Loucy (cell line): ENCODE results near the gene RAI1.

Experiments
- H2AFZ ChIP-seq: fragments of 200-600 bp; sonication (generic); 2 replicates; pipeline ENCODE4 v1.6.0; 2016; ENCODE audit warnings: antibody characterized with exemption, mild to moderate bottlenecking, low read length, moderate library complexity
- H3F3A ChIP-seq: fragments of 200-600 bp; 2 replicates; pipeline ENCODE4 v1.6.0; 2016; ENCODE audit warnings: antibody characterized with exemption, low read depth, mild to moderate bottlenecking
- H3K27me3 ChIP-seq: fragments of 200-600 bp; sonication (generic); 2 replicates; pipeline ENCODE4 v1.6.1; 2014; ENCODE audit warnings: low read length, mild to moderate bottlenecking; ENCODE audit not compliant: insufficient read depth, poor library complexity, severe bottlenecking
- H3K36me3 ChIP-seq: fragments of 200-600 bp; sonication (generic); 2 replicates; pipeline ENCODE4 v1.6.1; 2016; ENCODE audit warnings: low read length; ENCODE audit not compliant: insufficient read depth
- H3K4me1 ChIP-seq: fragments of 200-600 bp; sonication (generic); 2 replicates; pipeline ENCODE4 v1.5.1; 2014; ENCODE audit warnings: low read length, mild to moderate bottlenecking; ENCODE audit not compliant: insufficient read depth, poor library complexity, severe bottlenecking
- H3K4me2 ChIP-seq: fragments of 200-600 bp; sonication (generic); 2 replicates; pipeline ENCODE4 v1.6.0; 2014; ENCODE audit warnings: antibody characterized with exemption, low read length, low read depth, mild to moderate bottlenecking; ENCODE audit not compliant: poor library complexity, severe bottlenecking
- H3K4me3 ChIP-seq: fragments of 200-600 bp; sonication (generic); 2 replicates; pipeline ENCODE4 v1.5.1; 2014; ENCODE audit warnings: low read length, mild to moderate bottlenecking, mixed read lengths; ENCODE audit not compliant: poor library complexity, severe bottlenecking
- H3K79me2 ChIP-seq: fragments of 200-600 bp; sonication (generic); 2 replicates; pipeline ENCODE4 v1.6.1; 2014; ENCODE audit warnings: low read length; ENCODE audit not compliant: insufficient read depth
- H3K9ac ChIP-seq: fragments of 200-600 bp; sonication (generic); 2 replicates; pipeline ENCODE4 v1.6.0; 2014; ENCODE audit warnings: mild to moderate bottlenecking, low read depth, low read length, moderate library complexity; ENCODE audit not compliant: poor library complexity, severe bottlenecking
- H3K9me2 ChIP-seq: fragments of 200-600 bp; sonication (generic); replicated peaks from 2 replicates; pipeline ENCODE4 v1.6.1; 2016; ENCODE audit warnings: low read depth, low read length, mixed read lengths
- H3K9me3 ChIP-seq: fragments of 200-600 bp; sonication (generic); 2 replicates; pipeline ENCODE4 v1.6.1; 2014; ENCODE audit warnings: mild to moderate bottlenecking, antibody characterized with exemption, low read length, low read depth; ENCODE audit not compliant: insufficient read depth
- H4K20me1 ChIP-seq: fragments of 200-600 bp; sonication (generic); 2 replicates; pipeline ENCODE4 v1.6.0; 2014; ENCODE audit warnings: antibody characterized with exemption, low read length, mild to moderate bottlenecking; ENCODE audit not compliant: insufficient read depth, poor library complexity, severe bottlenecking
- CTCF ChIP-seq: fragments of 200-600 bp; sonication (generic); conservative IDR thresholded peaks from 2 replicates; pipeline ENCODE4 v1.5.1; 2014; ENCODE audit warnings: mild to moderate bottlenecking, antibody characterized with exemption, low read length
- EZH2phosphoT487 ChIP-seq: fragments of 200-600 bp; IDR thresholded peaks from 2 replicates; pipeline ENCODE4 v1.6.1; 2018; ENCODE audit warnings: antibody characterized with exemption, mild to moderate bottlenecking, moderate library complexity, borderline replicate concordance

RAI1 gene

GRCh38 chr17:17844079-17844478 is 162.8 kb downstream of the RAI1 start:
- H3K4me1 ChIP-seq = peaks cover 3% of the 10 kb centered on the region
- TF ChIP-seq CTCF (no peak), EZH2phosphoT487 (no peak)

GRCh38 chr17:17844500-17844899 is 163.2 kb downstream of the RAI1 start:
- Histone ChIP-seq H2AFZ (no peak overlapping the region), H3K36me3 (no peaks in the 10 kb centered on the region), H3K9me2 (no peaks in the 10 kb centered on the region), H3K4me3 (no peak overlapping the region), H3K4me1 (peaks cover 7% of the 10 kb centered on the region), H3K9ac (no peak overlapping the region), H3K27me3 (no peaks in the 10 kb centered on the region), H3F3A (no peaks in the 10 kb centered on the region), H3K4me2 (no peak overlapping the region), H4K20me1 (no peaks in the 10 kb centered on the region), H3K9me3 (no peaks in the 10 kb centered on the region), H3K79me2 (no peaks in the 10 kb centered on the region)
- no peak for TF ChIP-seq EZH2phosphoT487
- no peak for TF ChIP-seq CTCF

More at GRCh38 chr17:17844079-17844478, 162.8 kb downstream of the RAI1 start:
- Histone ChIP-seq H3K9ac (no peak overlapping the region), H4K20me1 (no peaks in the 10 kb centered on the region), H3K9me2 (no peaks in the 10 kb centered on the region), H3K4me2 (no peak overlapping the region), H3K4me3 (no peak overlapping the region), H3F3A (no peaks in the 10 kb centered on the region), H3K36me3 (no peaks in the 10 kb centered on the region), H3K9me3 (no peaks in the 10 kb centered on the region), H3K27me3 (no peaks in the 10 kb centered on the region), H3K79me2 (no peaks in the 10 kb centered on the region), H2AFZ (no peak overlapping the region)

GRCh38 chr17:17845046-17845775 is 164.0 kb downstream of the RAI1 start:
- Histone ChIP-seq H3K4me1 (peaks cover 14% of the 10 kb centered on the region), H3F3A (no peaks in the 10 kb centered on the region), H2AFZ (no peak overlapping the region), H3K36me3 (no peaks in the 10 kb centered on the region), H3K79me2 (no peaks in the 10 kb centered on the region), H3K9me2 (no peaks in the 10 kb centered on the region), H3K9ac (no peak overlapping the region), H4K20me1 (no peaks in the 10 kb centered on the region), H3K9me3 (no peaks in the 10 kb centered on the region), H3K4me3 (no peak overlapping the region), H3K4me2 (no peak overlapping the region), H3K27me3 (no peaks in the 10 kb centered on the region)
- TF ChIP-seq EZH2phosphoT487 (no peak), CTCF (no peak)
